ENCODE data around the gene TMEM176A. TPM values are rescaled to one million over a fixed set of nuclear protein-coding genes. Genes with fewer than 3 reads are reported as not detected.
"Not testable (repeated sequence)": the region's sequence is repeated elsewhere in the genome, so short reads cannot be mapped to it uniquely, and the experiment has no call there.

The TMEM176A gene
- 30.7 TPM for total RNA-seq

DNA sequence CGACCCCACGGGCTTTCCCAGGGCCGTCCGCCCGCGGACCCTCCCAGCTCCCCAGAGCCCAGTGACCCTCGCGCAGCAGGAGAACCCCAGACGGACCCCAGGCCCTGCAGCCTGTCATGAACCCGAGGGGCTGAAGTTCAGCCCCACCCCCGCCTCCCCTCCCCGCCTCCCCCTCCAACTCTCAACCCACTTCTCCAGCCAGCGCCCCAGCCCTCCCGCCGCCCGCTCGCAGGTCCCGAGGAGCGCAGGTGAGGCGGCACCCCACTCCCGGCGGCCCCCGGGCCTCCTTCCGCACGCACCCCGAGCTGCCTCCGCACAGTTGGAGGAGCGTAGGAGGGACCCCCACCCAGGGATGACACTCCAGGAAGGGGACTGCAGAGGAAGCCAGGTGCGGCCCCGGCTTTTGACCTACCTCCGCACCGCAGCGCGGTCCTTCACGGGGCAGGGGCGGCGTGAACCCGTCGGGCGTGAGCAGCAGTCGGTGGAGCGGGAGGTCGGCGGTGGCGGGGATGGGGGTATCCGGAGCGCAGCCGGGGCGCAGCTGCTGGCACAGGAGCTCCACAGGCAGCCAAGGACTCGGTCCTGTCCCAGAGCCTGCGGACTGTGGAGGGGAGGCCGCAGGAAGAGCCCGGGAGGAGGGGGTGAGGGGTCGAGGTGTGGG is at the start of gene TMEM176A:
TMEM176A (plus strand) TSS at position 189 of the 661 bp plus-strand sequence. CDS start 782 bp downstream, outside the sequence.
- no peak for DNase-seq (ENCODE audit: low spot score)

DNA sequence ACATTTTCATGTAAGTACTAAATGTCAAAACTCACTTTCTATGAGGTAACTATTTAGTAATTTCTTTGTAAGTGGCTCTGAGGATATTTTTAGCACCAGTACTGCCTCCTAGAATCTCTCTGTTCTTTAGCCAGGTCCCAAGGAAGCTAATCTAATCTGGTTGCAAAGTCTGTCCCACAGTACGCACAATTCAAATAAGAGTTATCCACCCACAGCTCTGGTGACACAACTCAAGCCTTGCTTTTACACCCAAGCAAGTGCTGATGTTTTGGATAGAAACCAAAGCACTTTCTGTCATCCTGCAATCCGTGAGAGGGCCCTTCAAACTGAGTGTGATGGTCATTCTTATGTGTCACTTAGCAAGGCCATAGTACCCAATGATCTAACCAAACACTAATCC is 48.9 kb upstream of the TMEM176A start:
- DNase-seq (ENCODE audit: low spot score) = no peak

DNA sequence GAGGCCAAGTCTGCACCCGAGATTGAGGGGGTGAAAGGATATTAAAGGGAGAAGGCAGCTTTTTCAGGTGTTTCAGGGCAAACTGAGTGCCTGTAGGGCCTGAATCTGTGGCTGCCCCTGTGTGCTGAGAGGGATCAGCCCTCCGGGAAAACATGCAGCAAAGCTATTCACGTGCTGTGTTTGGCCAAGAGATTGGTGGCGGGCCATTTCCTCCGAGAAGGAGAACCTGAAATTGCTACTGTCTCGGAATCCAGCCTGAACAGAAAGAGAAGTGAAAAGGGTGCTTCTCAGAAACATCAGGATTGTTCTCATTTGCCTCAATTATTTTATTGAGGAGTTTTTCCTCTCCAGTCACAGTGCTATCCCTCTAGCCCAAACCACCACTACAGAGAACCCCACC is 47.3 kb upstream of the TMEM176A start:
- no peak for DNase-seq (ENCODE audit: low spot score)

- DNase-seq (ENCODE audit: low spot score) = no peak
Measured at GRCh38 chr7:150753826-150754603, 46.6 kb upstream of the TMEM176A start.

- DNase-seq (ENCODE audit: low spot score) = no peak
Measured at GRCh38 chr7:150754951-150755350, 45.6 kb upstream of the TMEM176A start.

DNA sequence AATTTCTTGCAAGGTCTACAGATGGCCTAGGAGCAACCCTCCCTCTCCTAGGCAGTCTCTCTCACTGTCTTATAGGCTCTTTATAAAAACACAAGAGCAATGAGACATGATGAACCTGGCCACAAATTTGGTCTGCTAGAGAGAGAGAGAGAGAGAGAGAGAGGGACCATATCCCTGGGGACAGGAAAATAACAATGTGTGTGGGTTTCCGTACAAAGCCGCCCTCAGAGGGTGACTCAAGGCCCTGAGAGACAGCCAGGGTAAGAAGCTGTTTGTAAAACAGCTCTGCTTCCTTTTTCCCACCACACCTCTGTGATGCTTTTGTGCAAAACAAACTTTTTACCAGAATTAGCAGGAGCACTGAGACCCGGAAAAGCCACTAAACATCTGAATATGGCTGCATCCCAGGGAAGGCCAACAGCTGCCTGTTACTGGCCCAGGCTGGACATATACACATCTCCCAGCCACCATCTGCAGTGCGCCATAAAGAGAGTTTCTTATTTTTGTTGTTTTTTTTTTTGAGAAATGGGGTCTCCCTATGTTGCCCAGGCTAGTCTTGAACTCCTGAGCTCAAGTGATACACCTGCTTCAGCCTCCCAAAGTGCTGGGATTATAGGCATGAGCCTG is 45.0 kb upstream of the TMEM176A start:
- no peak for DNase-seq (ENCODE audit: low spot score)

DNA sequence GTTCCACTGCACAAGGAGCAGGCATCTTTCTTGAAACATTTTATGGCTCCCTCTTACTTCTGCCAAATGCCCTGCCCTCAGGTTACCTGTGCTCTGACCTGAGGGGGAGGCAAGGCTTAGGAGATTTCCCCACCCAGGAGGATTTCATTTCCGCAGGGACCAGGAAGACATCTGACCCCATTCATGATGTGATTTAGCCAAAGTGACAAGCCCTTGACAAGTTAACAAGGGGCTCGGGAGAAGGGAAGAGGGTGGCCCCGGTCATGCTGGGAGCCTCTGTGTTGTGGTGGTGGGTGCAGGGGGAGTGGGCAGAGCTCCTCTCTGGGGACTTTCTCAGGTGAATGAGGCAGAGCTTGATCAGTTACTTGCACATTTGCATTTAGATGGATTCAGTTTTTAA is 44.4 kb upstream of the TMEM176A start:
- no peak for DNase-seq (ENCODE audit: low spot score)

DNA sequence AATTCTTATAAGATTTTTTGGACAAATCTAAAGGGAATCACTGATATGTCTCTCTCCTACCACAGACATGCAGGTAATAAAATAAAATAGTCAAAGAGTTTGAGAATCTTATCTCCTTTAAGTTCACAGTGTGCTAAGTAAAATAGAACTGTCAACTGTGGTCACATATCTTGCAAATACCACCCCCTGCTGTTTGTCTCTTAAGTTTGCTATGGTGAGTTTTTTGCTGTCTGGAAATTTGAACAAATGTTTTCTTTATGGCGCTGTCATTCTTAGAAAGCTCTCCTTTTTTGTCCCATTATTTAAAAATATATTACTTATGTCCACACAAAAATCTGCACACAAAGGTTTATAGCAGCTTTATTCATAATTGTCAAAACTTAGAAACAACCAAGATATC is 43.7 kb upstream of the TMEM176A start:
- DNase-seq (ENCODE audit: low spot score) = no peak

GRCh38 chr7:150759479-150759878 is 41.1 kb upstream of the TMEM176A start:
- DNase-seq (ENCODE audit: low spot score) = no peak

DNA sequence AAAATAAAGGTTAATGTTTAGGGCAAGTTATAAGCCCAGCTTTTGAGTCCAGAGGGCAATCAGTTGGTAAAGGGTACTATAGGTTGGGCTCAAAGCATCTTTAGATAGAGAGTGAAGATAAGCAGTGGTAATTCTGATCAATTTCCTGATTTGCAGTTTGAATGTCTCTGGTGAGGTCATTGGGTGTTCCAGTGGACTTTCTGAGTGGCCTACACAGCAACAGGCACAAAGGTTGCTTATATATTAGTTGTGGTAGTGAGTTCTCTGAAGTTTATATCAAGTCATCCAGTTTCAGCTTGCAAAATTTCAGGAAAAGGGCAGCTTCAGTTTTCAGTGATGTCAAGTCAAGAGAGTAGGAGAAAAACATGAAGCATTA is 34.2 kb upstream of the TMEM176A start:
- no peak for DNase-seq (ENCODE audit: low spot score)

DNA sequence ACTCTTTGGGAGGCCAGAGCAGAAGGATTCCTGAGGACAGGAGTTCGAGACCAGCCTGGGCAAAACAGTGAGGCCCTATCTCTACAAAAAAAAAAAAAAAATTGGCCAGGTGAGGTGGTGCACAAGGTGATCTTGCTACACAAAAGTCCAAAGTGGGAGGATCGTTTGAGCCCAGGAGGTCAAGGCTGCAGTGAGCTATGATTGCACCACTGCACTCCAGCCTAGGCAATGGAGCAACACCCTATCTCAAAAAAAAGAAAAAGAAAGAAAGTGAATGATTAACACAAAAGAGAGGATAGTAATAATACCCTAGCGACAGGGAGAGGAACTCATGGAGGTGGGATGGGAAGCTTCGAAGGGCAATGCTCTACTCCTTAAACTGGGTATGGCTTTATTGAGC is 30.8 kb upstream of the TMEM176A start:
- no peak for DNase-seq (ENCODE audit: low spot score)

DNA sequence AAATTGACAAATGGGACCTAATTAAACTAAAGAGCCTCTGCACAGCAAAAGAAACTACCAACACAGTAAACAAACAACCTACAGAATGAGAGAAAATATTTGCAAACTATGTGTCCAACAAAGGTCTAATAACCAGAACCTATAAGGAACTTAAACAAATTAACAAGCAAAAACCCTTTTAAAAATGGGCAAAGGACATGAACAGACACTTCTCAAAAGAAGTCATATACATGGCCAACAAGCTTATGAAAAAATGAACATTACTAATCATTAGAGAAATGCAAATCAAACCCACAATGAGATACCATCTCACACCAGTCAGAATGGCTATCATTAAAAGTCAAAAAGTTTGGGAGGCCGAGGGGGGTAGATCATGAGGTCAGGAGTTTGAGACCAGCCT is 26.4 kb upstream of the TMEM176A start:
- not testable (repeated sequence) for DNase-seq (ENCODE audit: low spot score)

GRCh38 chr7:150778014-150778737 is 22.4 kb upstream of the TMEM176A start:
- DNase-seq (ENCODE audit: low spot score) = no peak

DNA sequence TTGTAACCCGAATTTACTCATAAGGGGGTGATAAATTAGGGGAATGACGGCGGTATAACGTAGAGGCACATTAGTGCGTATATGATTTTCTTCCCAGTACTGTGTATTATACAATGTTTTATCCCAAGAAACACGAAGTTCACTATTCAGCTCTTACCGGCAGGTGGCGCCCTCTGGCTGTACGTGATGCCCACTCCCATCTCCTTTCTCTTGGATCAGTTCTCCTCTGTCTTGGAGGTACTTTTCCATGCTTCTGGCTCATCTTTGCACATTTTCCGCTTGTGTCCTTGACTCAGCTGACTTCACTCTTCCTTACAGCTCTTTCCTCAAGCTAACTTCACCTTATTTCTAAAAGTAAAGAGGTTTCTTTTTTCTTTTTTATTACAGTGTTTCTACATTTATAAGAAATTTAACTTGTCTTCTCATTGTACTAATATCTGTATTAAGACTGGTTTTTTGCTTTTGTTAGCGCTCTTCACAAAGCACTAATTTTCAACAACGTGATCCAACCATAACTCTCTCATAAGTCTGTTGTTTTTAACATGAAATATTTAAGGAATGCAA is 21.7 kb upstream of the TMEM176A start:
- peak; percentile 82 for DNase-seq (ENCODE audit: low spot score)

DNA sequence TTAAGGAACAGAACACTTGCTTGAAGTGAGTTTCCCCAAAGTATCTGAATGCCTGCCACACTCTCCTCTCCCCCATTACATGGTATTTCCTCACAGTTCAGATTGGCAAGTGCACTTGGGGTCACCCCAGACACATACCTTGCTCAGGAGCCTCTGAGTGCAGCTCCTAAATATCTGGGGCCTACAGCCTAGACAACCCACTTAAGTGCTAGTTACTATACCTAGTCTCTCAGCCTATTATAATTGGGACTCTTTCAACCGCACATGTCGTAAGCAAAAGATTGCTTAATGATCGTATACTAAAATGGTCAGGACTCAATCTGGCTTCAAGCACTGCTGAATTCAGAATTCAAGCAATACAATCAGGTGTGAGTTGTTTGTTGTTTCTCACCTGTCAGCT is 20.3 kb upstream of the TMEM176A start:
- no peak for DNase-seq (ENCODE audit: low spot score)

DNA sequence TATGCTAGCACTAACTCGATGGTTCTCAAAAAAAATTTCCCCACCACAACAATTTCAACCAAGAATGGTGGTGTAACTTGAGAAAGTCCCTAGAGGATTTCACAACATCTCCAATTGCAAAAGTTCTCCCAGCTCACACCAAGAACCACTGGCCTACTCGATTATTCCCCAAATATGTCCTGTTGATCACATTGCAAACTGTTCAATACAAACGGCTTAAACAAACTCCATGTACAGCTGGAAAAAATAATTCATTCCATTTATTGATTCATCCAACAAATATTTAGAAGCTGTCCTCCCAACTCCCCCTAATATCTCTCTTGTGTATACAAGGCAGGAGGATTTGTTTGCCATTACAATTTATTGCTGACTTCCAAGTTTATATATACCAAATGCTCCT is 19.5 kb upstream of the TMEM176A start:
- DNase-seq (ENCODE audit: low spot score) = no peak

DNA sequence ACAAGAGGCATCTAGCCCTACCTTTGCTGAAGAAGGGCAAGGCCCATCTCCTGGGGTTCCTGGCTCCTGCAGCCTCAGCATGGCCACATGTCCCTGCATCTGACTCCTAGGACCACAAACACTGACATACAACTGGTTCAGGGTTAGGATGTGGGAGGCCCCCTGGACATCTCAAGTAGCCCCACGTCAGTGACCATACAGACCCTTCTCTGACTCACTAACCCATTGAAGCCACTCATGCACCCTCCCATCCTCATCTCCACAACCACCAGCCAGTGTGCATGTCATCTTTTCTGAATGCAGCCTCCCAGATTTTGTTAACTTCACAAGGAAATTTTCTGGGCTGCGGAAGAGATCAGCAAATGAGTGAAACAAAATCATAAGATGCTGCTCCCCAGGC is 18.6 kb upstream of the TMEM176A start:
- no peak for DNase-seq (ENCODE audit: low spot score)

DNA sequence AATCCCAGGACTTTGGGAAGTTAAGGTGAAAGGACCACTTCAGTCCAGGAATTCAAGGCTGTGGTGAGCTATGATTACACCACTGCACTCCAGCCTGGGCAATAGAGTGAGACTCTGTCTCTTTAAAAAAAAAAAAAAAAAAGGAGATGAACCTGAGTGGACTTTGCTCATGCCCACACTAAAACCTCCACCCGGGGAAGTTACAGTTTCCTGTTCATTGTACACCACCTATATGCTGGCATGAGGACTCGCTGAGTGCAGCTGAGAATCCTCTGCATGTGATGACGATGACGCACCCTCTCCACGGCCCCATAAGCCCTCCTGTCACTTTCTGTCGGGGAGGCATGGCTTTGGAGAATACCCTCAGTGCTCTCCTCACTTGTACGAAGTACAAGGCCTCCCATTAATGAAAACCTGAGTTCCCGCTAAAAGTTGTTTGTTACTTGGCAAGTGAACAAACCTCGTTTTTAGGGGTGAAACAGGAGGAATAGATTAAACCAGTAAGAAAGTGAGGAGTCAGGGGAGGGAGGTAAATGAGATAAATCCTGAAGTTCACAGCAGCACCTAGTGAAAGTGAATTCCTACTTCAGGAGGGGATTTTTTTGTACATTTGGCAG is 16.3 kb upstream of the TMEM176A start:
- DNase-seq (ENCODE audit: low spot score) = no peak

DNA sequence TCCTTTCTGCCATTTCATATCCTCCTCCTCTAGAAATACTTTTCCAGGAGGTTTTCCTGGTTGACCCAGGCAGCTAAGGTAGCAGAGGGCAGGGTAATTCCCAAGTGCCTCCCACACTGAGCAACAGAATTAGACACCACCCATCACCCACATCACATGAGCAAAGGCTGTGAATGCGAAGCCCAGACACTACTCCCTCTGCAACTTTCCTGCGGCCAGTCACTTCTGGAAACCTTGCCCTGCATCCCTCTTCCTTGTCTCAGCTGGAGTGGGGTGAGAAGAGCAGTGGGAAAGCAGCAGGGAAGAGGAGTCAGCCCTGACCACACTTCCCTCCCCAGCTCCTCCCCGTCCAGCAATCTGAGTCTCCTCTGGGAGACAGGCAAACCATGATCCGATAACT is 15.6 kb upstream of the TMEM176A start:
- no peak for DNase-seq (ENCODE audit: low spot score)

DNA sequence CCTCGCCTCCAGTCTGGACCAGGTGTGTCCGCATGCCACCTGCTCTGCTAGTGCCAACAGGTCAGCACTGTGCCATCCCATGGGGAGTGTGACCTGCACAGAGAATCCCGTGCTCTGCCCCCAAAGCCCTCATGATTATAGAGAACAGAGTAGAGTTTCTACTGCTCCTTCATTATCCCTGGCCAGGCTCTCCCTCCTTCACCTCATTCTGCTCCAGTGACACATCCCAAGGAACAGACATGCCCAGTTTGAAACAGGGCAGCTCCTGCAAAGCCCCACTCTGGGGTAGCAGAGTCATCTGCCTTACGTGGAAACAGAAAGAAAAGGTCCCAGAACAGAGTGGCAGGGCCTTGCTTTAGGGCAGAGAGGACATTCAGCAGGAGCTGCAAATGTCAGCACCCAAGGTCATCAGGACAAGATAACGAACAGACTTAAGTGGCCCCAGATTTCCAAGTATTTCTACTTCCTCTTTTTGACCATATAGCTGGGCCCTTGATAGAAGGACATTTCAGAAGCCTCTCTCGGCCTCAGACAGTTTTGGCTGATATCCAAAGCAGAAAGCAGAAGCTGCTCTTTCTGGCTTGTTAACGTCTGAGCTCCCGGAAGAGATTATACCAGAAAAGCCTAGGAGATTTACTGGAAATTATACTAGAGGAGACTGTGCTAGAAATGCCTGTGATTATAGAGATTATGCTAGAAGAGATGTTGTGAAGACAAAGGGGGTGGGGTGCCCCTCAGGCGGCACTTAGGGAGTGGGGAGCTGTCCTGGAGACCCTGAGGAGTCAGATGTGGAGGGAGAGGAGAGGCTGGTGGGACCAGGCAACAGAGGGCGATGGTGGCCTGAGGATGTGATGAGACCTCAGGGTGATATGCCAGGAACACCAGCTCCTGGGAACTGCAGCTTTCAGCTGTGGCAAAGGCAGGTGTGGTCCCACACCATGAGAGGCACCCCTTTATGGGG is 13.0 kb upstream of the TMEM176A start:
- no peak for DNase-seq (ENCODE audit: low spot score)

Measured in ureter (tissue), 1 donor.